Naive thymus-derived CD8-positive, alpha-beta T cell (primary cell): ENCODE data around the gene LMAN2L. TPM values are rescaled to one million over a fixed set of nuclear protein-coding genes. Genes with fewer than 3 reads are reported as not detected.
A peak's percentile ranks its signal among the peaks of the same experiment; 100 is the strongest.

Source experiments
- ATAC-seq, 2 donors: fragments of 150-1000 bp; cut with Tn5 transposase in 1 of 2; sonication (Bioruptor Pico), chemical (Tn5 transposase) in 1 of 2; 1 replicate in 1 of 2; 2 replicates in 1 of 2; pipeline ENCODE4 v1.10.0; 2021; ENCODE audit warnings: mild to moderate bottlenecking in 2 of 2, moderate library complexity in 2 of 2
- POLR2A ChIA-PET: fragments of 350-600 bp; sonication (Branson Sonifier 250); formaldehyde crosslinking; loops from one replicate; lab custom pipeline; 2021; ENCODE audit warnings: antibody characterized with exemption; lab: Charles Lee
- DNase-seq, 10 donors: peaks; one replicate each; pipeline versions ENCODE4 v3.0.0 to v3.0.0-alpha.2; 2020 to 2022
- H3K27ac Mint-ChIP-seq, 10 donors: one replicate each; pipeline ENCODE4 v1.8.0; 2020 to 2022; ENCODE audit warnings: mild to moderate bottlenecking in 10 of 10, mixed read lengths in 10 of 10, moderate library complexity in 4 of 10, inconsistent platforms in 1 of 10
- H3K27me3 Mint-ChIP-seq, 5 donors: one replicate each; pipeline ENCODE4 v1.8.0; 2021 to 2022; ENCODE audit warnings: mixed read lengths in 5 of 5
- H3K36me3 Mint-ChIP-seq, 3 donors: one replicate each; pipeline ENCODE4 v1.8.0; 2020 to 2022; ENCODE audit warnings: mixed read lengths in 3 of 3, mild to moderate bottlenecking in 2 of 3, inconsistent platforms in 1 of 3
- H3K4me1 Mint-ChIP-seq, 4 donors: one replicate each; pipeline ENCODE4 v1.8.0; 2021 to 2022; ENCODE audit warnings: mixed read lengths in 4 of 4
- H3K4me3 Mint-ChIP-seq, 10 donors: one replicate each; pipeline ENCODE4 v1.8.0; 2020 to 2022; ENCODE audit warnings: mild to moderate bottlenecking in 10 of 10, mixed read lengths in 10 of 10, moderate library complexity in 6 of 10, inconsistent platforms in 1 of 10
- H3K9me3 Mint-ChIP-seq, 9 donors: one replicate each; pipeline ENCODE4 v1.8.0; 2020 to 2022; ENCODE audit warnings: mixed read lengths in 9 of 9, mild to moderate bottlenecking in 3 of 9, inconsistent platforms in 1 of 9, moderate library complexity in 1 of 9
- polyA plus RNA-seq, 3 donors: library from polyadenylated mRNA; unstranded; fragments of 300-500 nt; fragmentation: Illumina TruSeq; gene quantifications; one replicate each; pipeline ENCODE4 v1.2.3, GENCODE V29; 2021
- total RNA-seq, 8 experiments: library from RNA in 2 of 8; stranded (reverse) in 2 of 8; gene quantifications; one replicate each; pipeline ENCODE4 v1.2.3 and lab custom pipeline; 2021 to 2026

Gene LMAN2L
- total and polyA plus RNA-seq, 5 experiments from 2014 or later, result 7.4 to 21.3 (median 20.9) TPM

GRCh38 chr2:96730212-96730611 is 9.7 kb downstream of the LMAN2L start:
- peaks cover 0 to 79% (median 25%) of the 10 kb centered on the region in 3 donors for H3K36me3 Mint-ChIP-seq
- peak overlapping the region in 2 of 10 donors; percentile 17 to 56 for H3K27ac Mint-ChIP-seq
- DNase-seq (no peak), ATAC-seq (no peak)
- no peaks in the 10 kb centered on the region for H3K9me3 Mint-ChIP-seq
- H3K4me1 Mint-ChIP-seq, result peaks cover 0 to 9% (median 3%) of the 10 kb centered on the region in 4 donors
- no peak overlapping the region for H3K4me3 Mint-ChIP-seq
- POLR2A ChIA-PET, result no interaction called here
- no peaks in the 10 kb centered on the region for H3K27me3 Mint-ChIP-seq

GRCh38 chr2:96729748-96730147 is 10.1 kb downstream of the LMAN2L start:
- POLR2A ChIA-PET, result no interaction called here
- Mint-ChIP-seq H3K36me3 (peaks cover 0 to 79% (median 25%) of the 10 kb centered on the region in 3 donors), H3K27me3 (no peaks in the 10 kb centered on the region), H3K9me3 (no peaks in the 10 kb centered on the region), H3K27ac (no peak overlapping the region), H3K4me3 (no peak overlapping the region), H3K4me1 (peaks cover 0 to 6% (median under 1%) of the 10 kb centered on the region in 4 donors)
- no peak for ATAC-seq
- DNase-seq, result no peak

- POLR2A ChIA-PET, result no interaction called here
These were observed 12.4 kb downstream of the LMAN2L start for GRCh38 chr2:96727431-96727830.

GRCh38 chr2:96726131-96726530 is 13.7 kb downstream of the LMAN2L start:
- POLR2A ChIA-PET, result no interaction called here
- no peak overlapping the region for H3K27ac Mint-ChIP-seq
- H3K9me3 Mint-ChIP-seq, result no peaks in the 10 kb centered on the region

More at GRCh38 chr2:96727431-96727830, 12.4 kb downstream of the LMAN2L start:
- H3K27me3 Mint-ChIP-seq, result no peaks in the 10 kb centered on the region
- H3K9me3 Mint-ChIP-seq, result no peaks in the 10 kb centered on the region
- peaks cover 0 to 4% (median 0%) of the 10 kb centered on the region in 4 donors for H3K4me1 Mint-ChIP-seq
- DNase-seq (no peak), ATAC-seq (no peak)
- no peak overlapping the region for H3K4me3 Mint-ChIP-seq
- peaks cover 0 to 69% (median 15%) of the 10 kb centered on the region in 3 donors for H3K36me3 Mint-ChIP-seq
- H3K27ac Mint-ChIP-seq, result no peak overlapping the region

GRCh38 chr2:96716388-96716787 is 23.5 kb downstream of the LMAN2L start:
- DNase-seq, result no peak
- Mint-ChIP-seq H3K27ac (peak overlapping the region in 1 of 10 donors; percentile 25), H3K27me3 (no peaks in the 10 kb centered on the region), H3K4me3 (no peak overlapping the region), H3K36me3 (peaks cover 0 to 54% (median 7%) of the 10 kb centered on the region in 3 donors), H3K9me3 (no peaks in the 10 kb centered on the region), H3K4me1 (peaks cover 0 to 6% (median 0%) of the 10 kb centered on the region in 4 donors)
- ATAC-seq, result no peak
- POLR2A ChIA-PET, result no interaction called here

More at GRCh38 chr2:96726131-96726530, 13.7 kb downstream of the LMAN2L start:
- H3K4me1 Mint-ChIP-seq, result peaks cover 0 to 4% (median 0%) of the 10 kb centered on the region in 4 donors
- peaks cover 0 to 62% (median 15%) of the 10 kb centered on the region in 3 donors for H3K36me3 Mint-ChIP-seq
- ATAC-seq, result no peak
- no peak for DNase-seq
- no peak overlapping the region for H3K4me3 Mint-ChIP-seq
- no peaks in the 10 kb centered on the region for H3K27me3 Mint-ChIP-seq

- Mint-ChIP-seq H3K4me3 (no peak overlapping the region), H3K4me1 (peaks cover 0 to 10% (median 0%) of the 10 kb centered on the region in 4 donors), H3K27ac (peak overlapping the region in 1 of 10 donors; percentile 31), H3K9me3 (no peaks in the 10 kb centered on the region), H3K36me3 (peaks cover 0 to 58% (median 13%) of the 10 kb centered on the region in 3 donors), H3K27me3 (no peaks in the 10 kb centered on the region)
- POLR2A ChIA-PET, result no interaction called here
- DNase-seq (no peak), ATAC-seq (no peak)
These were observed 24.2 kb downstream of the LMAN2L start for GRCh38 chr2:96715658-96716057.

GRCh38 chr2:96710985-96711384 is 28.9 kb downstream of the LMAN2L start:
- no peak for DNase-seq
- Mint-ChIP-seq H3K4me1 (peaks cover 0 to 4% (median 0%) of the 10 kb centered on the region in 4 donors), H3K4me3 (no peak overlapping the region), H3K27ac (peak overlapping the region in 1 of 10 donors; percentile 3), H3K27me3 (no peaks in the 10 kb centered on the region), H3K9me3 (no peaks in the 10 kb centered on the region), H3K36me3 (peaks cover 0 to 76% (median 35%) of the 10 kb centered on the region in 3 donors)
- POLR2A ChIA-PET, result no interaction called here
- ATAC-seq, result no peak

GRCh38 chr2:96703021-96703751 is 36.7 kb downstream of the LMAN2L start:
- Mint-ChIP-seq H3K4me3 (no peak overlapping the region), H3K36me3 (peaks cover 0 to 42% (median 18%) of the 10 kb centered on the region in 3 donors), H3K27me3 (no peaks in the 10 kb centered on the region), H3K9me3 (no peaks in the 10 kb centered on the region), H3K4me1 (peaks cover 0 to 5% (median 0%) of the 10 kb centered on the region in 4 donors), H3K27ac (no peak overlapping the region)
- ATAC-seq, result no peak
- no peak for DNase-seq
- POLR2A ChIA-PET, result interaction anchor here (0.7 kb wide), 1 partner anchor 26 kb away, joined by 3 read pairs; no protein-coding TSS in a partner anchor

GRCh38 chr2:96702098-96702785 is 37.6 kb downstream of the LMAN2L start:
- H3K4me3 Mint-ChIP-seq, result no peak overlapping the region
- H3K27me3 Mint-ChIP-seq, result no peaks in the 10 kb centered on the region
- DNase-seq (no peak), ATAC-seq (no peak)
- no peak overlapping the region for H3K27ac Mint-ChIP-seq
- no peaks in the 10 kb centered on the region for H3K9me3 Mint-ChIP-seq
- peaks cover 0 to 5% (median 0%) of the 10 kb centered on the region in 4 donors for H3K4me1 Mint-ChIP-seq
- H3K36me3 Mint-ChIP-seq, result peaks cover 0 to 33% (median 11%) of the 10 kb centered on the region in 3 donors
- POLR2A ChIA-PET, result no interaction called here

GRCh38 chr2:96701636-96702035 is 38.2 kb downstream of the LMAN2L start:
- H3K27ac Mint-ChIP-seq, result peak overlapping the region in 1 of 10 donors; percentile 67
- peaks cover 0 to 27% (median 7%) of the 10 kb centered on the region in 3 donors for H3K36me3 Mint-ChIP-seq
- peaks cover 0 to 5% (median 0%) of the 10 kb centered on the region in 4 donors for H3K4me1 Mint-ChIP-seq
- ATAC-seq, result no peak
- DNase-seq, result no peak
- H3K4me3 Mint-ChIP-seq, result no peak overlapping the region
- no peaks in the 10 kb centered on the region for H3K27me3 Mint-ChIP-seq
- no peaks in the 10 kb centered on the region for H3K9me3 Mint-ChIP-seq
- POLR2A ChIA-PET, result no interaction called here

- Mint-ChIP-seq H3K36me3 (peaks cover 0 to 11% (median 4%) of the 10 kb centered on the region in 3 donors), H3K9me3 (no peaks in the 10 kb centered on the region), H3K27ac (peak overlapping the region in 1 of 10 donors; percentile 1), H3K4me3 (no peak overlapping the region), H3K27me3 (no peaks in the 10 kb centered on the region), H3K4me1 (peaks cover 0 to 3% (median 0%) of the 10 kb centered on the region in 4 donors)
- ATAC-seq (no peak), DNase-seq (no peak)
- POLR2A ChIA-PET, result no interaction called here
These were observed 39.8 kb downstream of the LMAN2L start for GRCh38 chr2:96700086-96700485.

- Mint-ChIP-seq H3K27ac (peak overlapping the region in 3 of 10 donors; percentile 1 to 25 (median 18)), H3K9me3 (no peaks in the 10 kb centered on the region), H3K36me3 (peaks cover 0 to 8% (median 3%) of the 10 kb centered on the region in 3 donors), H3K4me1 (peaks cover 0 to 3% (median 0%) of the 10 kb centered on the region in 4 donors), H3K4me3 (no peak overlapping the region), H3K27me3 (no peaks in the 10 kb centered on the region)
- ATAC-seq (no peak), DNase-seq (no peak)
- POLR2A ChIA-PET, result no interaction called here
These were observed 40.2 kb downstream of the LMAN2L start for GRCh38 chr2:96699621-96700020.

- H3K4me1 Mint-ChIP-seq, result peaks cover 0 to 3% (median 0%) of the 10 kb centered on the region in 4 donors
- ATAC-seq (no peak), DNase-seq (no peak)
- no peaks in the 10 kb centered on the region for H3K27me3 Mint-ChIP-seq
- POLR2A ChIA-PET, result no interaction called here
- H3K9me3 Mint-ChIP-seq, result no peaks in the 10 kb centered on the region
- peaks cover 0 to 3% (median 2%) of the 10 kb centered on the region in 3 donors for H3K36me3 Mint-ChIP-seq
- H3K4me3 Mint-ChIP-seq, result no peak overlapping the region
- H3K27ac Mint-ChIP-seq, result peak overlapping the region in 1 of 10 donors; percentile 25
These were observed 40.8 kb downstream of the LMAN2L start for GRCh38 chr2:96699021-96699420.
